Hepatocyte (in vitro differentiated cells): ENCODE results near the gene CAP2.

Experiments used
- EZH2 ChIP-seq: fragments of 200-600 bp; sonication (generic); IDR thresholded peaks from 2 replicates; pipeline ENCODE4 v1.6.1; 2016; ENCODE audit warnings: antibody characterized with exemption, mild to moderate bottlenecking, borderline replicate concordance
- EZH2phosphoT487 ChIP-seq: fragments of 200-600 bp; sonication (generic); IDR thresholded peaks from one replicate; pipeline ENCODE4 v1.6.1; 2018; ENCODE audit warnings: antibody characterized with exemption, mild to moderate bottlenecking, low read depth, moderate library complexity; ENCODE audit not compliant: unreplicated experiment, severe bottlenecking
- TF ChIP-seq, protein P1 (sequence below): fragments of 200-600 bp; sonication (generic); IDR thresholded peaks from 2 replicates; pipeline ENCODE4 v1.5.1; 2016; ENCODE audit warnings: antibody characterized with exemption, mild to moderate bottlenecking; ENCODE audit not compliant: poor library complexity

- TF ChIP-seq, protein P1, sequence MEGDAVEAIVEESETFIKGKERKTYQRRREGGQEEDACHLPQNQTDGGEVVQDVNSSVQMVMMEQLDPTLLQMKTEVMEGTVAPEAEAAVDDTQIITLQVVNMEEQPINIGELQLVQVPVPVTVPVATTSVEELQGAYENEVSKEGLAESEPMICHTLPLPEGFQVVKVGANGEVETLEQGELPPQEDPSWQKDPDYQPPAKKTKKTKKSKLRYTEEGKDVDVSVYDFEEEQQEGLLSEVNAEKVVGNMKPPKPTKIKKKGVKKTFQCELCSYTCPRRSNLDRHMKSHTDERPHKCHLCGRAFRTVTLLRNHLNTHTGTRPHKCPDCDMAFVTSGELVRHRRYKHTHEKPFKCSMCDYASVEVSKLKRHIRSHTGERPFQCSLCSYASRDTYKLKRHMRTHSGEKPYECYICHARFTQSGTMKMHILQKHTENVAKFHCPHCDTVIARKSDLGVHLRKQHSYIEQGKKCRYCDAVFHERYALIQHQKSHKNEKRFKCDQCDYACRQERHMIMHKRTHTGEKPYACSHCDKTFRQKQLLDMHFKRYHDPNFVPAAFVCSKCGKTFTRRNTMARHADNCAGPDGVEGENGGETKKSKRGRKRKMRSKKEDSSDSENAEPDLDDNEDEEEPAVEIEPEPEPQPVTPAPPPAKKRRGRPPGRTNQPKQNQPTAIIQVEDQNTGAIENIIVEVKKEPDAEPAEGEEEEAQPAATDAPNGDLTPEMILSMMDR, result no peak
- TF ChIP-seq EZH2 (no peak), EZH2phosphoT487 (no peak)
Measured at GRCh38 chr6:17353440-17354175, 39.8 kb upstream of the CAP2 start.
